Spleen (tissue), 11 donors: ENCODE results near the gene TRA2A. TPM values are rescaled to one million over a fixed set of nuclear protein-coding genes. Genes with fewer than 3 reads are reported as not detected.

Experiments
- DNase-seq: peaks from one replicate; pipeline ENCODE4 v3.0.0-alpha.2; 2020
- H3K27ac ChIP-seq, 8 donors: fragments of 200-600 bp; sonication (generic) in 7 of 8; 1 replicate in 4 of 8; 2 replicates in 4 of 8; pipeline versions ENCODE4 v1.5.0 to v1.8.0; 2016 to 2021; ENCODE audit warnings: inconsistent platforms in 4 of 8, mild to moderate bottlenecking in 4 of 8, moderate library complexity in 1 of 8
- H3K27me3 ChIP-seq, 7 donors: fragments of 200-600 bp; sonication (generic) in 6 of 7; replicated peaks in 1 of 7; 1 replicate in 4 of 7; 2 replicates in 3 of 7; pipeline versions ENCODE4 v1.5.0 to v1.8.0; 2016 to 2021; ENCODE audit warnings: inconsistent platforms in 3 of 7, mild to moderate bottlenecking in 1 of 7
- H3K36me3 ChIP-seq, 6 donors: fragments of 200-600 bp; sonication (generic) in 5 of 6; 1 replicate in 4 of 6; 2 replicates in 2 of 6; pipeline versions ENCODE4 v1.5.0 to v1.8.0; 2016 to 2021; ENCODE audit warnings: inconsistent platforms in 2 of 6
- H3K4me1 ChIP-seq, 6 donors: fragments of 200-600 bp; sonication (generic) in 5 of 6; 1 replicate in 3 of 6; 2 replicates in 3 of 6; pipeline versions ENCODE4 v1.5.0 to v1.8.0; 2016 to 2021; ENCODE audit warnings: inconsistent platforms in 3 of 6
- H3K4me3 ChIP-seq, 8 donors: fragments of 200-600 bp; sonication (generic) in 7 of 8; 1 replicate in 4 of 8; 2 replicates in 4 of 8; pipeline versions ENCODE4 v1.5.0 to v1.8.0; 2016 to 2021; ENCODE audit warnings: inconsistent platforms in 4 of 8, mild to moderate bottlenecking in 4 of 8, moderate library complexity in 2 of 8
- H3K9me3 ChIP-seq, 8 donors: fragments of 200-600 bp; sonication (generic) in 7 of 8; 1 replicate in 4 of 8; 2 replicates in 4 of 8; pipeline versions ENCODE4 v1.5.0 to v1.8.0; 2016 to 2021; ENCODE audit warnings: inconsistent platforms in 4 of 8
- POLR2A ChIP-seq, 3 donors: fragments of 450-650 bp; IDR thresholded peaks; one replicate each; pipeline ENCODE4 v1.5.1; 2017; ENCODE audit warnings: antibody characterized with exemption in 3 of 3, mild to moderate bottlenecking in 1 of 3
- POLR2AphosphoS5 ChIP-seq, 3 donors: sonication (generic); formaldehyde crosslinking; IDR thresholded peaks; one replicate each; pipeline ENCODE4 v1.5.1; 2017; ENCODE audit warnings: antibody characterized with exemption in 3 of 3
- WGBS, 5 donors: extraction: QIAGEN DNeasy Blood & Tissue Kit in 3 of 5; methylation state at CpG; one replicate each; pipeline versions ENCODE4 v1.1.5 to v1.1.7; 2013 to 2018; 5-methylcytosine and 5-hydroxymethylcytosine counted together
- intact Hi-C: fragments of 100-400 bp; cut with DNase I; formaldehyde crosslinking; loops from one replicate; pipeline ENCODE4 v1.15.0; 2023; ENCODE audit warnings: low total_unique reads
- polyA plus RNA-seq, 3 donors: library from polyadenylated mRNA; stranded (reverse); fragments of 200-250 nt; gene quantifications; one replicate each; pipeline ENCODE4 v1.2.1, GENCODE V29; 2013
- small RNA-seq, 4 donors: library from RNA; depleted of rRNA; stranded (forward); fragments of <200 nt; gene quantifications; one replicate each; pipeline ENCODE3, GENCODE V24; 2016
- total RNA-seq, 7 donors: library from RNA; depleted of rRNA in 3 of 7; stranded (reverse); fragments of >200 nt in 3 of 7; fragmentation: NEBNext Ultra II Directional in 4 of 7; extraction: Animal tissue kit (Norgen Biotek cat#: 25700) in 4 of 7; gene quantifications; one replicate each; pipeline versions ENCODE4 v1.1.0 to v1.2.1, GENCODE V29; 2016 to 2021
- donor health status: healthy with polysubstance abuse.
- donor health status: DM: no; HTN: no; CAD: no; lungs with moderate emphysema.
- donor health status: DM: no; HTN: no; CAD: no.
- donor health status: Bipolar disorder and iron deficiency.
- donor health status: healthy.
- donor health status: DM: no; HTN: no; CAD: no.
- donor health status: DM: yes; HTN: yes; CAD: no.

TRA2A gene
- total and polyA plus RNA-seq, 10 donors, result 59.2 to 98.7 (median 87.6) TPM

DNA sequence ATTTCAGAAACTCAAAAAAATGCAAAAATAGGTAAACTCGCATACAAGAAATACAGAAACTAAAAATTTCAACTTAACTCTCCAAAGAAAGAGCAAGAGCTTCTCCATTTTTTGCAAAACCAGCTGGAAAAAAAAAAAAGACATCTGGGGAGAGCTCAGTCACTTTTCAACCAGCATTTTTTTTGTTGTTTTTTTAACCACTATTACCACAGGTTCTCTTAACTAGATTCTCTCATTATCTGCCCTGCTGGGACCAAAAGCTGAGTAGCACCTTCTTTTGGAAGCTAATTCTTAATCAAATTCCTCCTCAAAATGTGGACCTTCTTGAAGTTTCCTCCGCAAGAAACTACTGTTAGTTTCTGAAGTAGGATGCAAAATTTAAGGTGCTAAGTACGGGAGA, 75.7 kb downstream of the TRA2A start:
- peaks cover 0 to 82% (median 0%) of the 10 kb centered on the region in 7 donors for H3K27me3 ChIP-seq
- H3K36me3 ChIP-seq, result no peaks in the 10 kb centered on the region
- no peak overlapping the region for H3K27ac ChIP-seq
- no peak for DNase-seq
- no peaks in the 10 kb centered on the region for H3K9me3 ChIP-seq
- intact Hi-C loops, result no loop called here
- H3K4me1 ChIP-seq, result no peaks in the 10 kb centered on the region
- H3K4me3 ChIP-seq, result no peak overlapping the region
- WGBS, 5 donors, result 85 to 93% (median 91%) methylated on average over 3 of the region's 3 CpGs
- no peak for TF ChIP-seq POLR2A (IDR thresholded peaks at IDR 0.05)

DNA sequence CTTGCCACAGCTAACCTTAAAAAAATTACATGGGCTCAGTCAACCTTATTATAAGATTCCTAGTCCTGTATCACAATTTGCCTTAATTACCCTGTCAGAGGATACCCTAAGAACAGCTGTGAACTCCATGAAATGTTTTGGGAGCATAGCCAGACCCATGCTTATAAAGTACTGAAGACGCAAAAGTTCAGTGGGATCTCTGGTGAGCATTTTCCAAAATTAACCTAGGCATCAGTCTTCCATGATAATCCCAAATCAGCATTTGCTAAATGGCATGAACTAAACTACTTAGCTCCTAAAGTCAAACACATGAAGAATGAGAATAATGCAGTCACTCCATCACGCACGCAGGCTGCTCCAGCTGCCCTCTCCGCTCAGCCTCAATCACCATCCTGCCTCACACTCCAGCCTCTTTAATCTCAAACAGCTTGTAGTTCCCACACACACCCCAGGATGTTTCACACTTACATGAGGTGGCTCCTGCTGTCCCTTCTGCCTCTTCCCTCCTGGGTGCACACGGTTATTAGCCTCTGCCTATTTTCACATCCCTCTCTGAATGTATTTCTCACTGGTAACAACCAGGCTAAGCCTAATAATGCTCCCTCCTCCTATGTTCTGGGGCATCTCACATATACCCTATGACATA, 76.8 kb downstream of the TRA2A start:
- Histone ChIP-seq H3K27me3 (peaks cover 0 to 71% (median 0%) of the 10 kb centered on the region in 7 donors), H3K36me3 (no peaks in the 10 kb centered on the region), H3K27ac (no peak overlapping the region), H3K9me3 (no peaks in the 10 kb centered on the region), H3K4me1 (no peaks in the 10 kb centered on the region), H3K4me3 (no peak overlapping the region)
- DNase-seq, result no peak
- whole genome bisulfite sequencing, 5 donors, result 83 to 91% (median 86%) methylated on average over 5 of the region's 5 CpGs
- intact Hi-C loops, result no loop called here
- no peak for TF ChIP-seq POLR2AphosphoS5 (IDR thresholded peaks at IDR 0.05)

Small RNA genes lying within 50 kb of the gene (small RNA-seq; reads per million reads assigned to genes)
- 0 reads per million in 4 donors for gene AC079780.1
- gene RF00019, result 0 reads per million in 4 donors

Other genes starting within 250 kb of the TRA2A start
- 10 to 100 TPM; 26.5 to 49.8 (median 36.2) TPM for gene MALSU1, start 232.6 kb downstream of the TRA2A start, total RNA-seq
- 10 to 100 TPM; 18.3 to 34.2 (median 28.3) TPM for gene MALSU1, start 232.6 kb downstream of the TRA2A start, polyA plus RNA-seq
- gene IGF2BP3, start 61.5 kb downstream of the TRA2A start, total RNA-seq, result 1 to 10 TPM; 1.0 to 6.8 (median 1.7) TPM
- 1 to 10 TPM in 1 of 3 donors, under 1 TPM in 2; 0.17 to 2.2 (median 0.22) TPM for gene IGF2BP3, start 61.5 kb downstream of the TRA2A start, polyA plus RNA-seq
- 10 to 100 TPM; 11.3 to 25.6 (median 14.0) TPM for gene CCDC126, start 65.4 kb upstream of the TRA2A start, total RNA-seq
- 1 to 10 TPM; 3.2 to 4.3 (median 4.0) TPM for gene CCDC126, start 65.4 kb upstream of the TRA2A start, polyA plus RNA-seq
- gene FAM221A, start 148.2 kb upstream of the TRA2A start, total RNA-seq, result 10 to 100 TPM in 2 of 7 donors, 1 to 10 TPM in 5; 3.8 to 12.7 (median 6.8) TPM
- 1 to 10 TPM; 4.2 to 7.5 (median 5.1) TPM for gene FAM221A, start 148.2 kb upstream of the TRA2A start, polyA plus RNA-seq
- gene STK31, start 178.2 kb upstream of the TRA2A start, total RNA-seq, result 1 to 10 TPM in 2 of 7 donors, under 1 TPM in 5; 0.33 to 2.4 (median 0.85) TPM
- under 1 TPM; 0.17 to 0.57 (median 0.19) TPM for gene STK31, start 178.2 kb upstream of the TRA2A start, polyA plus RNA-seq